ENCODE measurements around the gene ELMOD2. TPM values are rescaled to one million over a fixed set of nuclear protein-coding genes. Genes with fewer than 3 reads are reported as not detected.

The ELMOD2 gene
- total and polyA plus RNA-seq, 2 of the 13 experiments (the other 11 are each of a cell fraction or from before 2014, with no cell fraction given), result 10.2 to 38.1 TPM

GRCh38 chr4:140529434-140529833 lies 5.5 kb downstream of the ELMOD2 start (continued):
- TF ChIP-seq, protein P1, sequence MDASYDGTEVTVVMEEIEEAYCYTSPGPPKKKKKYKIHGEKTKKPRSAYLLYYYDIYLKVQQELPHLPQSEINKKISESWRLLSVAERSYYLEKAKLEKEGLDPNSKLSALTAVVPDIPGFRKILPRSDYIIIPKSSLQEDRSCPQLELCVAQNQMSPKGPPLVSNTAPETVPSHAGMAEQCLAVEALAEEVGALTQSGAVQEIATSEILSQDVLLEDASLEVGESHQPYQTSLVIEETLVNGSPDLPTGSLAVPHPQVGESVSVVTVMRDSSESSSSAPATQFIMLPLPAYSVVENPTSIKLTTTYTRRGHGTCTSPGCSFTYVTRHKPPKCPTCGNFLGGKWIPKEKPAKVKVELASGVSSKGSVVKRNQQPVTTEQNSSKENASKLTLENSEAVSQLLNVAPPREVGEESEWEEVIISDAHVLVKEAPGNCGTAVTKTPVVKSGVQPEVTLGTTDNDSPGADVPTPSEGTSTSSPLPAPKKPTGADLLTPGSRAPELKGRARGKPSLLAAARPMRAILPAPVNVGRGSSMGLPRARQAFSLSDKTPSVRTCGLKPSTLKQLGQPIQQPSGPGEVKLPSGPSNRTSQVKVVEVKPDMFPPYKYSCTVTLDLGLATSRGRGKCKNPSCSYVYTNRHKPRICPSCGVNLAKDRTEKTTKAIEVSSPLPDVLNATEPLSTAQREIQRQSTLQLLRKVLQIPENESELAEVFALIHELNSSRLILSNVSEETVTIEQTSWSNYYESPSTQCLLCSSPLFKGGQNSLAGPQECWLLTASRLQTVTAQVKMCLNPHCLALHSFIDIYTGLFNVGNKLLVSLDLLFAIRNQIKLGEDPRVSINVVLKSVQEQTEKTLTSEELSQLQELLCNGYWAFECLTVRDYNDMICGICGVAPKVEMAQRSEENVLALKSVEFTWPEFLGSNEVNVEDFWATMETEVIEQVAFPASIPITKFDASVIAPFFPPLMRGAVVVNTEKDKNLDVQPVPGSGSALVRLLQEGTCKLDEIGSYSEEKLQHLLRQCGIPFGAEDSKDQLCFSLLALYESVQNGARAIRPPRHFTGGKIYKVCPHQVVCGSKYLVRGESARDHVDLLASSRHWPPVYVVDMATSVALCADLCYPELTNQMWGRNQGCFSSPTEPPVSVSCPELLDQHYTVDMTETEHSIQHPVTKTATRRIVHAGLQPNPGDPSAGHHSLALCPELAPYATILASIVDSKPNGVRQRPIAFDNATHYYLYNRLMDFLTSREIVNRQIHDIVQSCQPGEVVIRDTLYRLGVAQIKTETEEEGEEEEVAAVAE (CRISPR knock-in tag; IDR thresholded peaks at IDR 0.05; ENCODE audit: borderline replicate concordance), result peak; percentile 57; the same call in 1 of the 2 replicates
- TF ChIP-seq CENPX (CRISPR knock-in tag; IDR thresholded peaks at IDR 0.05), result no peak
- no peak for TF ChIP-seq ZNF33A (CRISPR knock-in tag; IDR thresholded peaks at IDR 0.05; ENCODE audit: borderline replicate concordance)
- TF ChIP-seq, protein P2, sequence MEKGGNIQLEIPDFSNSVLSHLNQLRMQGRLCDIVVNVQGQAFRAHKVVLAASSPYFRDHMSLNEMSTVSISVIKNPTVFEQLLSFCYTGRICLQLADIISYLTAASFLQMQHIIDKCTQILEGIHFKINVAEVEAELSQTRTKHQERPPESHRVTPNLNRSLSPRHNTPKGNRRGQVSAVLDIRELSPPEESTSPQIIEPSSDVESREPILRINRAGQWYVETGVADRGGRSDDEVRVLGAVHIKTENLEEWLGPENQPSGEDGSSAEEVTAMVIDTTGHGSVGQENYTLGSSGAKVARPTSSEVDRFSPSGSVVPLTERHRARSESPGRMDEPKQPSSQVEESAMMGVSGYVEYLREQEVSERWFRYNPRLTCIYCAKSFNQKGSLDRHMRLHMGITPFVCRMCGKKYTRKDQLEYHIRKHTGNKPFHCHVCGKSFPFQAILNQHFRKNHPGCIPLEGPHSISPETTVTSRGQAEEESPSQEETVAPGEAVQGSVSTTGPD (CRISPR knock-in tag; IDR thresholded peaks at IDR 0.05), result no peak
- TF ChIP-seq KAT7 (CRISPR knock-in tag; IDR thresholded peaks at IDR 0.05; ENCODE audit: borderline replicate concordance), result no peak
- no peak for TF ChIP-seq ARHGAP35 (CRISPR knock-in tag; IDR thresholded peaks at IDR 0.05; ENCODE audit: borderline replicate concordance)
- no peak for TF ChIP-seq SIX4 (CRISPR knock-in tag; IDR thresholded peaks at IDR 0.05)
- TF ChIP-seq HOMEZ (CRISPR knock-in tag; IDR thresholded peaks at IDR 0.05; ENCODE audit: low read depth), result peak; percentile 92
- TF ChIP-seq NFYB (CRISPR knock-in tag; IDR thresholded peaks at IDR 0.05), result no peak
- no peak for TF ChIP-seq ZNF558 (CRISPR knock-in tag; IDR thresholded peaks at IDR 0.05; ENCODE audit: borderline replicate concordance)
- TF ChIP-seq THRA (CRISPR knock-in tag; IDR thresholded peaks at IDR 0.05; ENCODE audit: borderline replicate concordance), result peak; percentile 41; the same call in 1 of the 2 replicates
- peak; percentile 15 for TF ChIP-seq YY1 (IDR thresholded peaks at IDR 0.05; ENCODE audit: insufficient read depth, insufficient replicate concordance, low read depth, low read length)
- TF ChIP-seq SNAPC5 (CRISPR knock-in tag; IDR thresholded peaks at IDR 0.05; ENCODE audit: borderline replicate concordance), result no peak
- no peak for TF ChIP-seq FOXP1 (IDR thresholded peaks at IDR 0.05)
- 0 out of 2 replicates have a peak, but pooled peaks have one; percentile 11 for TF ChIP-seq FOXP1 (CRISPR knock-in tag; IDR thresholded peaks at IDR 0.05)
- TF ChIP-seq ZNF615 (CRISPR knock-in tag; IDR thresholded peaks at IDR 0.05; ENCODE audit: borderline replicate concordance), result no peak
- no peak for TF ChIP-seq SMAD1 (CRISPR knock-in tag; IDR thresholded peaks at IDR 0.05; ENCODE audit: borderline replicate concordance, low read depth)
- TF ChIP-seq CREB3 (CRISPR knock-in tag; IDR thresholded peaks at IDR 0.05), result no peak
- TF ChIP-seq PCBP1 (IDR thresholded peaks at IDR 0.05; ENCODE audit: borderline replicate concordance, low read depth, low read length), result no peak
